Measurements from ENCODE around the gene UBTF.

Gene UBTF

GRCh38 chr17:44216694-44217093 lies 2.8 kb downstream of the UBTF start:
- H3K4me1 ChIP-seq: peaks cover 13% of the 10 kb centered on the region

GRCh38 chr17:44216173-44216572 lies 3.3 kb downstream of the UBTF start:
- H2AFZ ChIP-seq: no peak overlapping the region
- H3K27me3 ChIP-seq (ENCODE audit: control insufficient read depth, insufficient read depth, low read length): no peaks in the 10 kb centered on the region
- H3K9ac ChIP-seq: no peak overlapping the region
- no peak overlapping the region for H3K27ac ChIP-seq
- no peaks in the 10 kb centered on the region for H3K9me3 ChIP-seq (ENCODE audit: control insufficient read depth, low read length)
- H3K4me2 ChIP-seq (ENCODE audit: low read length): no peak overlapping the region
- no peak for TF ChIP-seq CTCF (IDR thresholded peaks at IDR 0.05)
- no peaks in the 10 kb centered on the region for H3K36me3 ChIP-seq (ENCODE audit: control insufficient read depth, insufficient read depth, low read length)
- H3K4me1 ChIP-seq: peaks cover 13% of the 10 kb centered on the region
- no peak overlapping the region for H3K4me3 ChIP-seq (ENCODE audit: low read depth, low read length)
- H3K79me2 ChIP-seq: peaks cover 33% of the 10 kb centered on the region

More at GRCh38 chr17:44216694-44217093, 2.8 kb downstream of the UBTF start:
- TF ChIP-seq CTCF (IDR thresholded peaks at IDR 0.05): no peak
- no peaks in the 10 kb centered on the region for H3K9me3 ChIP-seq (ENCODE audit: control insufficient read depth, low read length)
- H2AFZ ChIP-seq: no peak overlapping the region
- no peaks in the 10 kb centered on the region for H3K36me3 ChIP-seq (ENCODE audit: control insufficient read depth, insufficient read depth, low read length)
- peaks cover 28% of the 10 kb centered on the region for H3K79me2 ChIP-seq
- no peak overlapping the region for H3K4me3 ChIP-seq (ENCODE audit: low read depth, low read length)
- H3K27me3 ChIP-seq (ENCODE audit: control insufficient read depth, insufficient read depth, low read length): no peaks in the 10 kb centered on the region
- H3K27ac ChIP-seq: no peak overlapping the region
- no peak overlapping the region for H3K9ac ChIP-seq
- H3K4me2 ChIP-seq (ENCODE audit: low read length): no peak overlapping the region

- Histone ChIP-seq H3K4me1 (peaks cover 18% of the 10 kb centered on the region), H3K27me3 (ENCODE audit: control insufficient read depth, insufficient read depth, low read length) (no peaks in the 10 kb centered on the region), H3K4me3 (ENCODE audit: low read depth, low read length) (no peak overlapping the region), H3K9ac (no peak overlapping the region), H3K9me3 (ENCODE audit: control insufficient read depth, low read length) (no peaks in the 10 kb centered on the region), H3K36me3 (ENCODE audit: control insufficient read depth, insufficient read depth, low read length) (no peaks in the 10 kb centered on the region), H2AFZ (no peak overlapping the region), H3K79me2 (peaks cover 41% of the 10 kb centered on the region), H3K4me2 (ENCODE audit: low read length) (no peak overlapping the region), H3K27ac (no peak overlapping the region)
- no peak for TF ChIP-seq CTCF (IDR thresholded peaks at IDR 0.05)
These were observed 4.6 kb downstream of the UBTF start for GRCh38 chr17:44214896-44215295.

GRCh38 chr17:44214230-44214494 lies 5.3 kb downstream of the UBTF start:
- Histone ChIP-seq H3K79me2 (peaks cover 41% of the 10 kb centered on the region), H3K9me3 (ENCODE audit: control insufficient read depth, low read length) (no peaks in the 10 kb centered on the region), H3K4me2 (ENCODE audit: low read length) (no peak overlapping the region), H2AFZ (no peak overlapping the region), H3K27me3 (ENCODE audit: control insufficient read depth, insufficient read depth, low read length) (no peaks in the 10 kb centered on the region), H3K27ac (no peak overlapping the region), H3K9ac (no peak overlapping the region), H3K4me1 (peaks cover 20% of the 10 kb centered on the region), H3K4me3 (ENCODE audit: low read depth, low read length) (no peak overlapping the region), H3K36me3 (ENCODE audit: control insufficient read depth, insufficient read depth, low read length) (no peaks in the 10 kb centered on the region)
- no peak for TF ChIP-seq CTCF (IDR thresholded peaks at IDR 0.05)

- Histone ChIP-seq H3K79me2 (peaks cover 41% of the 10 kb centered on the region), H3K9ac (no peak overlapping the region), H3K4me3 (ENCODE audit: low read depth, low read length) (no peak overlapping the region), H3K4me2 (ENCODE audit: low read length) (no peak overlapping the region), H3K36me3 (ENCODE audit: control insufficient read depth, insufficient read depth, low read length) (no peaks in the 10 kb centered on the region), H3K27me3 (ENCODE audit: control insufficient read depth, insufficient read depth, low read length) (no peaks in the 10 kb centered on the region), H3K4me1 (peaks cover 20% of the 10 kb centered on the region), H3K9me3 (ENCODE audit: control insufficient read depth, low read length) (no peaks in the 10 kb centered on the region), H3K27ac (no peak overlapping the region), H2AFZ (no peak overlapping the region)
- TF ChIP-seq CTCF (IDR thresholded peaks at IDR 0.05): no peak
These were observed 5.9 kb downstream of the UBTF start for GRCh38 chr17:44213403-44214229.

Data from parathyroid adenoma (tissue), 2 donors.